ENCODE data around the gene EPHB4. TPM values are rescaled to one million over a fixed set of nuclear protein-coding genes. Genes with fewer than 3 reads are reported as not detected.
A peak's percentile ranks its signal among the peaks of the same experiment; 100 is the strongest.

EPHB4 gene
- total and polyA plus RNA-seq, 2 experiments from 2014 or later: 23.3 to 164 TPM

DNA sequence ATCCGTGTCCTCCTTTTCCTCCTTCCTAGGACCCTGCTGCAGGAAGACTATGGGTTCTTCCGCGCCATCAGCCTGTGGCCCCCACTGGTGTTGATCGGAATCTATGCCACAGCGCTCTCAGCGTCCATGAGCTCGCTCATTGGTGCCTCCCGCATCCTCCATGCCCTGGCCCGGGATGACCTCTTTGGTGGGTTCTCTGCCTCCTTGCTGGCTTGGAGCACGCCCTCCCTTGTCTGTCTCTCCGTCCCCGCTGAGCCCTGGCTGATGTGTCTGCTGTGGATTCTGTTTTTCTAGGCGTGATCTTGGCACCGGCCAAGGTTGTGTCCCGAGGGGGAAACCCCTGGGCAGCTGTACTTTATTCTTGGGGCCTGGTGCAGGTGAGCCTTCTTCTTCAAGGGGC is 32.5 kb upstream of the EPHB4 start (continued):
- TF ChIP-seq, protein P1, sequence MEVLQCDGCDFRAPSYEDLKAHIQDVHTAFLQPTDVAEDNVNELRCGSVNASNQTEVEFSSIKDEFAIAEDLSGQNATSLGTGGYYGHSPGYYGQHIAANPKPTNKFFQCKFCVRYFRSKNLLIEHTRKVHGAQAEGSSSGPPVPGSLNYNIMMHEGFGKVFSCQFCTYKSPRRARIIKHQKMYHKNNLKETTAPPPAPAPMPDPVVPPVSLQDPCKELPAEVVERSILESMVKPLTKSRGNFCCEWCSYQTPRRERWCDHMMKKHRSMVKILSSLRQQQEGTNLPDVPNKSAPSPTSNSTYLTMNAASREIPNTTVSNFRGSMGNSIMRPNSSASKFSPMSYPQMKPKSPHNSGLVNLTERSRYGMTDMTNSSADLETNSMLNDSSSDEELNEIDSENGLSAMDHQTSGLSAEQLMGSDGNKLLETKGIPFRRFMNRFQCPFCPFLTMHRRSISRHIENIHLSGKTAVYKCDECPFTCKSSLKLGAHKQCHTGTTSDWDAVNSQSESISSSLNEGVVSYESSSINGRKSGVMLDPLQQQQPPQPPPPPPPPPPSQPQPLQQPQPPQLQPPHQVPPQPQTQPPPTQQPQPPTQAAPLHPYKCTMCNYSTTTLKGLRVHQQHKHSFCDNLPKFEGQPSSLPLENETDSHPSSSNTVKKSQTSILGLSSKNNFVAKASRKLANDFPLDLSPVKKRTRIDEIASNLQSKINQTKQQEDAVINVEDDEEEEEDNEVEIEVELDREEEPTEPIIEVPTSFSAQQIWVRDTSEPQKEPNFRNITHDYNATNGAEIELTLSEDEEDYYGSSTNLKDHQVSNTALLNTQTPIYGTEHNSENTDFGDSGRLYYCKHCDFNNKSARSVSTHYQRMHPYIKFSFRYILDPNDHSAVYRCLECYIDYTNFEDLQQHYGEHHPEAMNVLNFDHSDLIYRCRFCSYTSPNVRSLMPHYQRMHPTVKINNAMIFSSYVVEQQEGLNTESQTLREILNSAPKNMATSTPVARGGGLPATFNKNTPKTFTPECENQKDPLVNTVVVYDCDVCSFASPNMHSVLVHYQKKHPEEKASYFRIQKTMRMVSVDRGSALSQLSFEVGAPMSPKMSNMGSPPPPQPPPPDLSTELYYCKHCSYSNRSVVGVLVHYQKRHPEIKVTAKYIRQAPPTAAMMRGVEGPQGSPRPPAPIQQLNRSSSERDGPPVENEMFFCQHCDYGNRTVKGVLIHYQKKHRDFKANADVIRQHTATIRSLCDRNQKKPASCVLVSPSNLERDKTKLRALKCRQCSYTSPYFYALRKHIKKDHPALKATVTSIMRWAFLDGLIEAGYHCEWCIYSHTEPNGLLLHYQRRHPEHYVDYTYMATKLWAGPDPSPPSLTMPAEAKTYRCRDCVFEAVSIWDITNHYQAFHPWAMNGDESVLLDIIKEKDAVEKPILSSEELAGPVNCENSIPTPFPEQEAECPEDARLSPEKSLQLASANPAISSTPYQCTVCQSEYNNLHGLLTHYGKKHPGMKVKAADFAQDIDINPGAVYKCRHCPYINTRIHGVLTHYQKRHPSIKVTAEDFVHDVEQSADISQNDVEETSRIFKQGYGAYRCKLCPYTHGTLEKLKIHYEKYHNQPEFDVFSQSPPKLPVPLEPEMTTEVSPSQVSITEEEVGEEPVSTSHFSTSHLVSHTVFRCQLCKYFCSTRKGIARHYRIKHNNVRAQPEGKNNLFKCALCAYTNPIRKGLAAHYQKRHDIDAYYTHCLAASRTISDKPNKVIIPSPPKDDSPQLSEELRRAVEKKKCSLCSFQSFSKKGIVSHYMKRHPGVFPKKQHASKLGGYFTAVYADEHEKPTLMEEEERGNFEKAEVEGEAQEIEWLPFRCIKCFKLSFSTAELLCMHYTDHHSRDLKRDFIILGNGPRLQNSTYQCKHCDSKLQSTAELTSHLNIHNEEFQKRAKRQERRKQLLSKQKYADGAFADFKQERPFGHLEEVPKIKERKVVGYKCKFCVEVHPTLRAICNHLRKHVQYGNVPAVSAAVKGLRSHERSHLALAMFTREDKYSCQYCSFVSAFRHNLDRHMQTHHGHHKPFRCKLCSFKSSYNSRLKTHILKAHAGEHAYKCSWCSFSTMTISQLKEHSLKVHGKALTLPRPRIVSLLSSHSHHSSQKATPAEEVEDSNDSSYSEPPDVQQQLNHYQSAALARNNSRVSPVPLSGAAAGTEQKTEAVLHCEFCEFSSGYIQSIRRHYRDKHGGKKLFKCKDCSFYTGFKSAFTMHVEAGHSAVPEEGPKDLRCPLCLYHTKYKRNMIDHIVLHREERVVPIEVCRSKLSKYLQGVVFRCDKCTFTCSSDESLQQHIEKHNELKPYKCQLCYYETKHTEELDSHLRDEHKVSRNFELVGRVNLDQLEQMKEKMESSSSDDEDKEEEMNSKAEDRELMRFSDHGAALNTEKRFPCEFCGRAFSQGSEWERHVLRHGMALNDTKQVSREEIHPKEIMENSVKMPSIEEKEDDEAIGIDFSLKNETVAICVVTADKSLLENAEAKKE (CRISPR knock-in tag; IDR thresholded peaks at IDR 0.05): no peak
- TF ChIP-seq EZH2 (IDR thresholded peaks at IDR 0.05; ENCODE audit: low read depth, unreplicated experiment): no peak
- TF ChIP-seq CREB1 (CRISPR knock-in tag; IDR thresholded peaks at IDR 0.05; ENCODE audit: low read depth): no peak
- TF ChIP-seq ZNF331 (CRISPR knock-in tag; IDR thresholded peaks at IDR 0.05; ENCODE audit: low read depth): no peak
- TF ChIP-seq, protein P2, sequence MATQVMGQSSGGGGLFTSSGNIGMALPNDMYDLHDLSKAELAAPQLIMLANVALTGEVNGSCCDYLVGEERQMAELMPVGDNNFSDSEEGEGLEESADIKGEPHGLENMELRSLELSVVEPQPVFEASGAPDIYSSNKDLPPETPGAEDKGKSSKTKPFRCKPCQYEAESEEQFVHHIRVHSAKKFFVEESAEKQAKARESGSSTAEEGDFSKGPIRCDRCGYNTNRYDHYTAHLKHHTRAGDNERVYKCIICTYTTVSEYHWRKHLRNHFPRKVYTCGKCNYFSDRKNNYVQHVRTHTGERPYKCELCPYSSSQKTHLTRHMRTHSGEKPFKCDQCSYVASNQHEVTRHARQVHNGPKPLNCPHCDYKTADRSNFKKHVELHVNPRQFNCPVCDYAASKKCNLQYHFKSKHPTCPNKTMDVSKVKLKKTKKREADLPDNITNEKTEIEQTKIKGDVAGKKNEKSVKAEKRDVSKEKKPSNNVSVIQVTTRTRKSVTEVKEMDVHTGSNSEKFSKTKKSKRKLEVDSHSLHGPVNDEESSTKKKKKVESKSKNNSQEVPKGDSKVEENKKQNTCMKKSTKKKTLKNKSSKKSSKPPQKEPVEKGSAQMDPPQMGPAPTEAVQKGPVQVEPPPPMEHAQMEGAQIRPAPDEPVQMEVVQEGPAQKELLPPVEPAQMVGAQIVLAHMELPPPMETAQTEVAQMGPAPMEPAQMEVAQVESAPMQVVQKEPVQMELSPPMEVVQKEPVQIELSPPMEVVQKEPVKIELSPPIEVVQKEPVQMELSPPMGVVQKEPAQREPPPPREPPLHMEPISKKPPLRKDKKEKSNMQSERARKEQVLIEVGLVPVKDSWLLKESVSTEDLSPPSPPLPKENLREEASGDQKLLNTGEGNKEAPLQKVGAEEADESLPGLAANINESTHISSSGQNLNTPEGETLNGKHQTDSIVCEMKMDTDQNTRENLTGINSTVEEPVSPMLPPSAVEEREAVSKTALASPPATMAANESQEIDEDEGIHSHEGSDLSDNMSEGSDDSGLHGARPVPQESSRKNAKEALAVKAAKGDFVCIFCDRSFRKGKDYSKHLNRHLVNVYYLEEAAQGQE (IDR thresholded peaks at IDR 0.05; ENCODE audit: unreplicated experiment): no peak

DNA sequence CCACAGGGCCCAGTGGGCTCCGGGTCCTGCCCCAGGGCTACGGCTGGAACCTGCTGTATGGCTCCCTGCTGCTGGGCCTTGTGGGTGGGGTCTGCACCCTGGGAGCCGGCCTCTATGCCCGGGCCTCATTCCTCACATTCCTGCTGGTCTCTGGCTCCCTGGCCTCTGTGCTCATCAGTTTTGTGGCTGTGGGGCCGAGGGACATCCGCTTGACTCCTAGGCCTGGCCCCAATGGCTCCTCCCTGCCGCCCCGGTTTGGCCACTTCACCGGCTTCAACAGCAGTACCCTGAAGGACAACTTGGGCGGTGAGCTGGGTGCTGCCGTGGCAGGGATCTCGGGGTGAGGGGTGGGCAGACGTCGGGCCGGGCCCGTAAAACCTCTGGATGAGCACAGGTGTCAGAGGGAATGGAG is 29.6 kb upstream of the EPHB4 start:
- ATAC-seq: no peak
- no peak overlapping the region for H3K4me3 Mint-ChIP-seq
- TF ChIP-seq ZNF331 (CRISPR knock-in tag; IDR thresholded peaks at IDR 0.05; ENCODE audit: low read depth) (no peak), EZH2 (IDR thresholded peaks at IDR 0.05; ENCODE audit: low read depth, unreplicated experiment) (no peak), CREB1 (CRISPR knock-in tag; IDR thresholded peaks at IDR 0.05; ENCODE audit: low read depth) (no peak)

More for the DNA sequence above, 29.6 kb upstream of the EPHB4 start:
- no peaks in the 10 kb centered on the region for H3K9me3 Mint-ChIP-seq
- H3K36me3 ChIP-seq (ENCODE audit: insufficient read depth): peaks cover 4% of the 10 kb centered on the region
- H3K79me2 ChIP-seq (replicated peaks; ENCODE audit: insufficient read depth): peaks cover 43% of the 10 kb centered on the region
- no peak overlapping the region for H3K4me3 ChIP-seq
- peaks cover 8% of the 10 kb centered on the region; the same call in 2 of the 3 replicates for H3K4me1 Mint-ChIP-seq
- H3K27me3 Mint-ChIP-seq (ENCODE audit: insufficient read depth, low read depth, poor library complexity): peaks cover 15% of the 10 kb centered on the region
- H3K36me3 Mint-ChIP-seq (ENCODE audit: low read depth): peaks cover 31% of the 10 kb centered on the region
- H2AFZ ChIP-seq: no peak overlapping the region
- no peaks in the 10 kb centered on the region for H4K20me1 ChIP-seq (replicated peaks; ENCODE audit: insufficient read depth)
- H3K27ac Mint-ChIP-seq: 0 out of 2 replicates have a peak overlapping the region, but pooled peaks have one; percentile 56
- no peak overlapping the region for H3K4me2 ChIP-seq
- no peak overlapping the region for H3K27ac ChIP-seq (ENCODE audit: low read depth)
- H3K9me2 ChIP-seq (ENCODE audit: insufficient read depth): no peaks in the 10 kb centered on the region
- peak; percentile 26 for DNase-seq (ENCODE audit: low spot score)
- H3F3A ChIP-seq (replicated peaks; ENCODE audit: low read depth): 0 out of 2 replicates have a peak, but pooled peaks cover under 1% of the 10 kb centered on the region
- H3K27me3 ChIP-seq (ENCODE audit: insufficient read depth): no peaks in the 10 kb centered on the region
- H3K4me1 ChIP-seq (ENCODE audit: insufficient read depth): peaks cover 5% of the 10 kb centered on the region; the same call in 1 of the 2 replicates

Measured in GM23338 (cell line).